OCI-LY3 (cell line): Measurements from ENCODE around the gene PDE3A.

Experiments used
- H2AFZ ChIP-seq: fragments of 200-600, 300-600 bp; shearing (Covaris generic); 2 replicates; pipeline ENCODE4 v1.6.0; 2014; ENCODE audit warnings: antibody characterized with exemption, low read depth, low read length
- H3K27ac ChIP-seq: fragments of 200-600, 300-600 bp; sonication (generic); 2 replicates; pipeline ENCODE4 v1.5.1; 2014; ENCODE audit warnings: mild to moderate bottlenecking, low read length, moderate library complexity, mixed read lengths
- H3K27me3 ChIP-seq: fragments of 200-600, 300-600 bp; sonication (generic); 2 replicates; pipeline ENCODE4 v1.6.1; 2014; ENCODE audit warnings: low read depth, low read length, mixed read lengths
- H3K36me3 ChIP-seq: fragments of 200-600, 300-600 bp; sonication (generic); replicated peaks from 2 replicates; pipeline ENCODE3; 2014; ENCODE audit warnings: low read depth, low read length, mixed read lengths
- H3K4me1 ChIP-seq: fragments of 300-600, 200-600 bp; sonication (generic); 2 replicates; pipeline ENCODE4 v1.6.1; 2014; ENCODE audit warnings: low read length, mixed read lengths
- H3K4me2 ChIP-seq: fragments of 200-600, 300-600 bp; sonication (generic); 2 replicates; pipeline ENCODE4 v1.6.1; 2014; ENCODE audit warnings: low read length, mixed read lengths
- H3K4me3 ChIP-seq: fragments of 300-600, 200-600 bp; sonication (generic); 2 replicates; pipeline ENCODE4 v1.5.1; 2014; ENCODE audit warnings: antibody characterized with exemption, mild to moderate bottlenecking, low read length, moderate library complexity
- H3K79me2 ChIP-seq: fragments of 300-600, 200-600 bp; shearing (Covaris generic); 2 replicates; pipeline ENCODE4 v1.6.1; 2014; ENCODE audit warnings: mild to moderate bottlenecking, low read length, mixed read lengths
- H3K9ac ChIP-seq: fragments of 300-600, 200-600 bp; shearing (Covaris generic); 2 replicates; pipeline ENCODE4 v1.6.0; 2014; ENCODE audit warnings: mild to moderate bottlenecking, low read length, moderate library complexity
- H3K9me3 ChIP-seq: fragments of 200-600, 300-600 bp; shearing (Covaris generic); 2 replicates; pipeline ENCODE4 v1.6.1; 2014; ENCODE audit warnings: low read length, mixed read lengths; ENCODE audit not compliant: insufficient read depth
- H4K20me1 ChIP-seq: fragments of 200-600, 300-600 bp; sonication (generic); 2 replicates; pipeline ENCODE4 v1.6.1; 2016; ENCODE audit warnings: low read length, mixed read lengths; ENCODE audit not compliant: insufficient read depth
- CTCF ChIP-seq: fragments of 200-600, 300-600 bp; sonication (generic); IDR thresholded peaks from 2 replicates; pipeline ENCODE4 v1.5.1; 2014; ENCODE audit warnings: antibody characterized with exemption, low read length, low read depth
- EZH2phosphoT487 ChIP-seq: fragments of 200-600 bp; shearing (Covaris generic); IDR thresholded peaks from 2 replicates; pipeline ENCODE4 v1.6.1; 2018; ENCODE audit warnings: antibody characterized with exemption, mixed run types, low read depth

Gene PDE3A

GRCh38 chr12:20490213-20490612 lies 121.9 kb downstream of the PDE3A start:
- Histone ChIP-seq H2AFZ (no peak overlapping the region), H3K9me3 (no peaks in the 10 kb centered on the region), H4K20me1 (no peaks in the 10 kb centered on the region), H3K36me3 (no peaks in the 10 kb centered on the region), H3K27ac (no peak overlapping the region), H3K4me2 (no peak overlapping the region), H3K4me1 (peaks cover 8% of the 10 kb centered on the region; the same call in 1 of the 2 replicates), H3K79me2 (no peaks in the 10 kb centered on the region), H3K4me3 (no peak overlapping the region), H3K9ac (no peak overlapping the region), H3K27me3 (peaks cover 14% of the 10 kb centered on the region)
- TF ChIP-seq CTCF (no peak), EZH2phosphoT487 (no peak)

- H2AFZ ChIP-seq = no peak overlapping the region
- no peak overlapping the region for H3K27ac ChIP-seq
- no peak overlapping the region for H3K9ac ChIP-seq
- no peaks in the 10 kb centered on the region for H3K36me3 ChIP-seq
- no peaks in the 10 kb centered on the region for H4K20me1 ChIP-seq
- TF ChIP-seq EZH2phosphoT487 = no peak
- TF ChIP-seq CTCF = no peak
- H3K4me3 ChIP-seq = no peak overlapping the region
- H3K9me3 ChIP-seq = no peaks in the 10 kb centered on the region
- H3K27me3 ChIP-seq = peaks cover 18% of the 10 kb centered on the region
- no peak overlapping the region for H3K4me2 ChIP-seq
- H3K79me2 ChIP-seq = no peaks in the 10 kb centered on the region
- H3K4me1 ChIP-seq = peaks cover 8% of the 10 kb centered on the region; the same call in 1 of the 2 replicates
Measured at GRCh38 chr12:20491290-20491689, 123.0 kb downstream of the PDE3A start.

GRCh38 chr12:20492251-20492760 lies 124.0 kb downstream of the PDE3A start:
- Histone ChIP-seq H3K9me3 (no peaks in the 10 kb centered on the region), H3K4me2 (peak overlapping the region; percentile 37), H3K27ac (no peak overlapping the region), H3K4me1 (peaks cover 8% of the 10 kb centered on the region; the same call in 1 of the 2 replicates), H3K9ac (no peak overlapping the region), H3K36me3 (no peaks in the 10 kb centered on the region), H4K20me1 (no peaks in the 10 kb centered on the region), H3K27me3 (peaks cover 24% of the 10 kb centered on the region), H2AFZ (no peak overlapping the region), H3K4me3 (peak overlapping the region; percentile 46), H3K79me2 (no peaks in the 10 kb centered on the region)
- TF ChIP-seq CTCF (no peak), EZH2phosphoT487 (no peak)

GRCh38 chr12:20493934-20494333 lies 125.6 kb downstream of the PDE3A start:
- TF ChIP-seq CTCF (no peak), EZH2phosphoT487 (no peak)
- Histone ChIP-seq H4K20me1 (no peaks in the 10 kb centered on the region), H3K27me3 (peaks cover 24% of the 10 kb centered on the region), H3K27ac (no peak overlapping the region), H3K4me3 (no peak overlapping the region), H3K9me3 (no peaks in the 10 kb centered on the region), H2AFZ (no peak overlapping the region), H3K36me3 (no peaks in the 10 kb centered on the region), H3K4me2 (no peak overlapping the region), H3K9ac (no peak overlapping the region), H3K79me2 (no peaks in the 10 kb centered on the region), H3K4me1 (peaks cover 8% of the 10 kb centered on the region; the same call in 1 of the 2 replicates)
